CD4-positive, alpha-beta T cell treated with Interferon gamma for 1 hour (primary cell): ENCODE results near the gene INSL3.
"Not testable (repeated sequence)": the region's sequence is repeated elsewhere in the genome, so short reads cannot be mapped to it uniquely, and the experiment has no call there.

Experiments used
- DNase-seq: peaks from one replicate; pipeline ENCODE4 v3.0.0-alpha.2; 2020

INSL3 gene

GRCh38 chr19:17811103-17811502 lies 10.2 kb downstream of the INSL3 start:
- DNase-seq: no peak

- DNase-seq: no peak
Observed at GRCh38 chr19:17807731-17808316, 13.5 kb downstream of the INSL3 start.

- no peak for DNase-seq
Observed at GRCh38 chr19:17806945-17807344, 14.4 kb downstream of the INSL3 start.

GRCh38 chr19:17805427-17805826 lies 15.9 kb downstream of the INSL3 start:
- no peak for DNase-seq

- DNase-seq: peak; percentile 38
Observed at GRCh38 chr19:17803264-17803896, 17.9 kb downstream of the INSL3 start.

GRCh38 chr19:17802137-17802858 lies 19.0 kb downstream of the INSL3 start:
- DNase-seq: no peak

GRCh38 chr19:17798599-17798998 lies 22.7 kb downstream of the INSL3 start:
- DNase-seq: not testable (repeated sequence)

GRCh38 chr19:17797424-17798201 lies 23.7 kb downstream of the INSL3 start:
- no peak for DNase-seq

GRCh38 chr19:17796838-17797423 lies 24.4 kb downstream of the INSL3 start:
- no peak for DNase-seq

- DNase-seq: no peak
Observed at GRCh38 chr19:17796013-17796837, 25.1 kb downstream of the INSL3 start.

- no peak for DNase-seq
Observed at GRCh38 chr19:17795495-17795856, 25.8 kb downstream of the INSL3 start.

GRCh38 chr19:17794731-17795494 lies 26.4 kb downstream of the INSL3 start, which contains the start of gene B3GNT3:
B3GNT3 (plus strand) TSS chr19:17795138; CDS start chr19:17807808, 12,670 bp downstream.
- no peak for DNase-seq

GRCh38 chr19:17794412-17794730 lies 26.9 kb downstream of the INSL3 start:
- no peak for DNase-seq

- no peak for DNase-seq
Observed at GRCh38 chr19:17790059-17790780, 31.1 kb downstream of the INSL3 start.

- no peak for DNase-seq
Observed at GRCh38 chr19:17788632-17789031, 32.7 kb downstream of the INSL3 start.

GRCh38 chr19:17787274-17787913 lies 33.9 kb downstream of the INSL3 start:
- no peak for DNase-seq

GRCh38 chr19:17784201-17785008 lies 36.9 kb downstream of the INSL3 start:
- DNase-seq: peak; percentile 61

- DNase-seq: not testable (repeated sequence)
Observed at GRCh38 chr19:17783721-17784120, 37.6 kb downstream of the INSL3 start.

- DNase-seq: no peak
Observed at GRCh38 chr19:17780781-17781180, 40.5 kb downstream of the INSL3 start.
